HFFc6 (cell line): ENCODE measurements around the gene RABGAP1L. TPM values are rescaled to one million over a fixed set of nuclear protein-coding genes. Genes with fewer than 3 reads are reported as not detected.

Experiments
- DNase-seq: peaks from one replicate; pipeline ENCODE4 v3.0.0-alpha.2; 2018
- H3K27ac Mint-ChIP-seq: 2 replicates; pipeline ENCODE4 v1.8.0; 2020; ENCODE audit warnings: mild to moderate bottlenecking, mixed read lengths
- H3K27me3 Mint-ChIP-seq: 2 replicates; pipeline ENCODE4 v1.8.0; 2021; ENCODE audit warnings: mild to moderate bottlenecking, moderate library complexity, mixed read lengths; ENCODE audit not compliant: insufficient read depth
- H3K36me3 Mint-ChIP-seq: 2 replicates; pipeline ENCODE4 v1.8.0; 2021; ENCODE audit warnings: low read depth, mixed read lengths
- H3K4me1 Mint-ChIP-seq: 2 replicates; pipeline ENCODE4 v1.8.0; 2020; ENCODE audit warnings: low read depth, mixed read lengths
- H3K4me3 Mint-ChIP-seq: 2 replicates; pipeline ENCODE4 v1.8.0; 2020; ENCODE audit warnings: mild to moderate bottlenecking, moderate library complexity, mixed read lengths
- H3K9me3 Mint-ChIP-seq: 2 replicates; pipeline ENCODE4 v1.8.0; 2020; ENCODE audit warnings: mild to moderate bottlenecking, mixed read lengths
- total RNA-seq, 6 experiments: library from RNA; stranded (reverse); fragmentation: NEBNext Ultra II Directional; extraction: Animal tissue kit (Norgen Biotek cat#: 25700); gene quantifications; 2 replicates in 1 of 6; 3 replicates in 5 of 6; pipeline ENCODE4 v1.2.3, GENCODE V29; 2021
- TF ChIP-seq, protein P1 (sequence below): fragments of 200-600 bp; sonication (generic); IDR thresholded peaks from 2 replicates; pipeline ENCODE4 v1.5.0; 2021; ENCODE audit warnings: antibody characterized with exemption, mild to moderate bottlenecking

The RABGAP1L gene
- total RNA-seq, 6 experiments from 2014 or later, result 14.5 to 16.9 (median 16.0) TPM

- DNase-seq, result no peak
Measured at GRCh38 chr1:174791863-174792262, 632.5 kb downstream of the RABGAP1L start.

GRCh38 chr1:174794861-174795260 is 635.5 kb downstream of the RABGAP1L start:
- TF ChIP-seq, protein P1, sequence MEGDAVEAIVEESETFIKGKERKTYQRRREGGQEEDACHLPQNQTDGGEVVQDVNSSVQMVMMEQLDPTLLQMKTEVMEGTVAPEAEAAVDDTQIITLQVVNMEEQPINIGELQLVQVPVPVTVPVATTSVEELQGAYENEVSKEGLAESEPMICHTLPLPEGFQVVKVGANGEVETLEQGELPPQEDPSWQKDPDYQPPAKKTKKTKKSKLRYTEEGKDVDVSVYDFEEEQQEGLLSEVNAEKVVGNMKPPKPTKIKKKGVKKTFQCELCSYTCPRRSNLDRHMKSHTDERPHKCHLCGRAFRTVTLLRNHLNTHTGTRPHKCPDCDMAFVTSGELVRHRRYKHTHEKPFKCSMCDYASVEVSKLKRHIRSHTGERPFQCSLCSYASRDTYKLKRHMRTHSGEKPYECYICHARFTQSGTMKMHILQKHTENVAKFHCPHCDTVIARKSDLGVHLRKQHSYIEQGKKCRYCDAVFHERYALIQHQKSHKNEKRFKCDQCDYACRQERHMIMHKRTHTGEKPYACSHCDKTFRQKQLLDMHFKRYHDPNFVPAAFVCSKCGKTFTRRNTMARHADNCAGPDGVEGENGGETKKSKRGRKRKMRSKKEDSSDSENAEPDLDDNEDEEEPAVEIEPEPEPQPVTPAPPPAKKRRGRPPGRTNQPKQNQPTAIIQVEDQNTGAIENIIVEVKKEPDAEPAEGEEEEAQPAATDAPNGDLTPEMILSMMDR, result no peak
- peaks cover 37% of the 10 kb centered on the region for H3K4me1 Mint-ChIP-seq
- no peak for DNase-seq
- H3K4me3 Mint-ChIP-seq, result no peak overlapping the region
- no peak overlapping the region for H3K27ac Mint-ChIP-seq
- H3K27me3 Mint-ChIP-seq, result peaks cover 2% of the 10 kb centered on the region
- no peaks in the 10 kb centered on the region for H3K36me3 Mint-ChIP-seq
- no peaks in the 10 kb centered on the region for H3K9me3 Mint-ChIP-seq

More at GRCh38 chr1:174791863-174792262, 632.5 kb downstream of the RABGAP1L start:
- peaks cover 3% of the 10 kb centered on the region for H3K27me3 Mint-ChIP-seq
- H3K36me3 Mint-ChIP-seq, result no peaks in the 10 kb centered on the region; the same call in 1 of the 2 replicates
- TF ChIP-seq, protein P1, result no peak
- peaks cover 67% of the 10 kb centered on the region for H3K4me1 Mint-ChIP-seq
- H3K9me3 Mint-ChIP-seq, result no peaks in the 10 kb centered on the region
- H3K4me3 Mint-ChIP-seq, result no peak overlapping the region
- no peak overlapping the region for H3K27ac Mint-ChIP-seq

GRCh38 chr1:174795806-174796205 is 636.5 kb downstream of the RABGAP1L start:
- Mint-ChIP-seq H3K4me3 (0 out of 2 replicates have a peak overlapping the region, but pooled peaks have one; percentile 20), H3K36me3 (no peaks in the 10 kb centered on the region), H3K9me3 (no peaks in the 10 kb centered on the region), H3K4me1 (peaks cover 32% of the 10 kb centered on the region), H3K27ac (peak overlapping the region; percentile 42), H3K27me3 (peaks cover 2% of the 10 kb centered on the region)
- DNase-seq, result peak; percentile 49
- TF ChIP-seq, protein P1, result no peak

- Mint-ChIP-seq H3K27me3 (no peaks in the 10 kb centered on the region; the same call in none of the 2 replicates), H3K9me3 (no peaks in the 10 kb centered on the region), H3K27ac (no peak overlapping the region), H3K4me1 (peaks cover 21% of the 10 kb centered on the region), H3K36me3 (no peaks in the 10 kb centered on the region), H3K4me3 (no peak overlapping the region)
- TF ChIP-seq, protein P1, result no peak
- no peak for DNase-seq
Measured at GRCh38 chr1:174797398-174797797, 638.1 kb downstream of the RABGAP1L start.

GRCh38 chr1:174799136-174799479 is 639.8 kb downstream of the RABGAP1L start:
- H3K36me3 Mint-ChIP-seq, result no peaks in the 10 kb centered on the region
- no peak overlapping the region for H3K4me3 Mint-ChIP-seq
- no peaks in the 10 kb centered on the region for H3K9me3 Mint-ChIP-seq
- DNase-seq, result no peak
- TF ChIP-seq, protein P1, result no peak
- peaks cover 19% of the 10 kb centered on the region for H3K4me1 Mint-ChIP-seq
- H3K27me3 Mint-ChIP-seq, result no peaks in the 10 kb centered on the region; the same call in none of the 2 replicates
- H3K27ac Mint-ChIP-seq, result no peak overlapping the region
